Pancreas (tissue), 10 donors: ENCODE measurements around the gene TOM1. TPM values are rescaled to one million over a fixed set of nuclear protein-coding genes. Genes with fewer than 3 reads are reported as not detected.

Experiments
- ATAC-seq, 4 donors: fragments of 200-7000 bp; cut with Tn5 transposase; one replicate each; pipeline versions ENCODE4 v1.8.0 to v1.9.1; 2020; ENCODE audit warnings: mild to moderate bottlenecking in 4 of 4, moderate library complexity in 4 of 4
- DNase-seq, 6 donors: peaks; one replicate each; pipeline ENCODE4 v3.0.0-alpha.2; 2020
- FAIRE-seq: peaks from 2 replicates; lab custom pipeline; 2012; peaks lifted over from hg19 to GRCh38; lab: Jason Lieb, UNC
- H3K27ac ChIP-seq, 4 donors: fragments of 200-600 bp; sonication (generic); 1 replicate in 3 of 4; 2 replicates in 1 of 4; pipeline versions ENCODE4 v1.5.0 to v1.8.0; 2020
- H3K27me3 ChIP-seq, 4 donors: fragments of 200-600 bp; one replicate each; pipeline ENCODE4 v1.8.0; 2021
- H3K36me3 ChIP-seq, 3 donors: fragments of 200-600 bp; sonication (generic) in 1 of 3; one replicate each; pipeline versions ENCODE4 v1.5.0 to v1.8.0; 2020 to 2021
- H3K4me1 ChIP-seq, 3 donors: fragments of 200-600 bp; one replicate each; pipeline ENCODE4 v1.8.0; 2021
- H3K4me3 ChIP-seq, 4 donors: fragments of 200-600 bp; sonication (generic) in 2 of 4; one replicate each; pipeline versions ENCODE4 v1.5.0 to v1.8.0; 2020 to 2021
- H3K9me3 ChIP-seq, 4 donors: fragments of 200-600 bp; one replicate each; pipeline ENCODE4 v1.8.0; 2021
- WGBS, 2 donors: extraction: QIAGEN DNeasy Blood & Tissue Kit; methylation state at CpG; one replicate each; pipeline ENCODE4 v1.1.7; 2013; 5-methylcytosine and 5-hydroxymethylcytosine counted together
- intact Hi-C, 3 donors: fragments of 100-400 bp; cut with DNase I; formaldehyde crosslinking; loops; one replicate each; pipeline versions ENCODE4 v1.11.1 to v1.14.2; 2022
- polyA plus RNA-seq, 2 donors: library from polyadenylated mRNA; stranded (reverse); fragments of 200-250 nt; gene quantifications; one replicate each; pipeline ENCODE4 v1.2.3, GENCODE V29; 2013
- total RNA-seq, 6 donors: library from RNA; stranded (reverse); fragmentation: NEBNext Ultra II Directional in 4 of 6; extraction: Animal tissue kit (Norgen Biotek cat#: 25700) in 4 of 6; gene quantifications; one replicate each; pipeline versions ENCODE4 v1.2.1 to v1.2.4, GENCODE V29; 2021 to 2023
- TF ChIP-seq, protein P1 (sequence below), 4 donors: fragments of 200-600 bp; sonication (generic) in 3 of 4; IDR thresholded peaks; one replicate each; pipeline versions ENCODE4 v1.5.0 to v1.8.0; 2021; ENCODE audit warnings: antibody characterized with exemption in 4 of 4
- donor health status: healthy with polysubstance abuse.
- donor health status: DM: no; HTN: no; CAD: no; lungs with moderate emphysema.
- donor health status: DM: no; HTN: no; CAD: no.
- donor health status: control.
- donor health status: control.
- donor health status: Bipolar disorder and iron deficiency.
- donor health status: DM: yes; HTN: yes; CAD: no.
- donor health status: DM: no; HTN: no; CAD: no.
- donor health status: DM: no; HTN: no; CAD: no.
- donor health status: DM: yes; HTN: yes; CAD: no.

The TOM1 gene
- total and polyA plus RNA-seq, 8 donors: 18.4 to 33.7 (median 21.0) TPM

DNA sequence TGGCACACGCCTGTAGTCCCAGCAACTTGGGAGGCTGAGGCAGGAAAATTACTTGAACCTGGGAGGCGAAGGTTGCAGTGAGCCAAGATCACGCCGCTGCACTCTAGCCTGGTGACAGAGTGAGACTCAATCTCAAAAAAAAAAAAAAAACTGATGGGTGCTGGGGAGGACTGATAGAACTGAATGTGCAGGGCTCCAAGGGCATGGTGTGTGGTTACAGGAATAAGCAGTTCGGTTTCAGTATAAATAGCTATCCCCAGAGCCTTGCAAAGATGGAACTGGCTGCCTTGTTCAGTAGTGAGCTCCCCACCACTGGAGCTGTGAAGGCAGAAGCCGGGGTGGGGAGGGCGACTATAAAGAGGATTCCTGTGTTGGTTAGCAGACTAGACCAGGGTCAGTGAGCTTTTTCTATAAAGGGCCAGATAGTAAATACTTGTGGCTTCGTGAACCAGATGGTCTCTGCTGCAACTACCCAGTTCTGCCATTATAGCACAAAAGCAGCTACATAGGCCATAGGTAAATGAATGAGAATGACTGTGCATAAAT is 5.9 kb downstream of the TOM1 start:
- Histone ChIP-seq H3K27me3 (no peaks in the 10 kb centered on the region), H3K9me3 (no peaks in the 10 kb centered on the region), H3K36me3 (no peaks in the 10 kb centered on the region), H3K4me3 (no peak overlapping the region), H3K4me1 (peaks cover 0 to 11% (median 0%) of the 10 kb centered on the region in 3 donors), H3K27ac (no peak overlapping the region)
- 82 to 93% methylated on average over 8 of the region's 8 CpGs for WGBS, 2 donors
- DNase-seq (no peak), FAIRE-seq (no peak), ATAC-seq (no peak)
- TF ChIP-seq, protein P1, sequence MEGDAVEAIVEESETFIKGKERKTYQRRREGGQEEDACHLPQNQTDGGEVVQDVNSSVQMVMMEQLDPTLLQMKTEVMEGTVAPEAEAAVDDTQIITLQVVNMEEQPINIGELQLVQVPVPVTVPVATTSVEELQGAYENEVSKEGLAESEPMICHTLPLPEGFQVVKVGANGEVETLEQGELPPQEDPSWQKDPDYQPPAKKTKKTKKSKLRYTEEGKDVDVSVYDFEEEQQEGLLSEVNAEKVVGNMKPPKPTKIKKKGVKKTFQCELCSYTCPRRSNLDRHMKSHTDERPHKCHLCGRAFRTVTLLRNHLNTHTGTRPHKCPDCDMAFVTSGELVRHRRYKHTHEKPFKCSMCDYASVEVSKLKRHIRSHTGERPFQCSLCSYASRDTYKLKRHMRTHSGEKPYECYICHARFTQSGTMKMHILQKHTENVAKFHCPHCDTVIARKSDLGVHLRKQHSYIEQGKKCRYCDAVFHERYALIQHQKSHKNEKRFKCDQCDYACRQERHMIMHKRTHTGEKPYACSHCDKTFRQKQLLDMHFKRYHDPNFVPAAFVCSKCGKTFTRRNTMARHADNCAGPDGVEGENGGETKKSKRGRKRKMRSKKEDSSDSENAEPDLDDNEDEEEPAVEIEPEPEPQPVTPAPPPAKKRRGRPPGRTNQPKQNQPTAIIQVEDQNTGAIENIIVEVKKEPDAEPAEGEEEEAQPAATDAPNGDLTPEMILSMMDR (IDR thresholded peaks at IDR 0.05): no peak
- intact Hi-C loops: no loop called here

DNA sequence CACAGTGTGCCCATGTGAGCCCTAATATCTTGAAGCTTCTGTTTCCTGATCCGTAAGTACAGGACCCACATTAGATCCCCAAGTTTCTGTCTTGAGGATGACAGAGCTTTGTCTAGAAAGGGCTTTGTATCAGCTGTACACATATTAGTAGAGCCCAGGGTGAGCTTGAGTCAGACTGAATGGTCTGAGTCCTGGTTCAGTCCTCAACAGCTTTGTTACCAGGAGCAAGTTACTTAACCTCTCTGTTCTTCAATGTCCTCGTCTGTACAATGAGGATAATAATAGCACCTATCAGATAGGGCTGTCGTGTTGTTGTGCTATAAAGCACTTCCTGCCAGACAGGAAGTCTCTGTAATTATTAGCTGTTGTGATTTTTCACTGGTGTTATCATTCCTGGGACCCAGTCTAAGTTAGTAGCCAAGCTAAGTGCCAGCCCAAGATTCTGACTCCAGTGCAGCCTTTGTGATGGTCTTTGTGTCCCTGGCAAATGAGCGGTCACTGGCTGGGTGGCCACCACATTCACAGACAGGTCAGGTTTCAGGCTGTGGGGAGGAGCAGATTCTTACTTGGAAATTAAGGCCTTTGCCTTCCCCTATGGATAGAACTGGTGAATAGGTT is 6.8 kb downstream of the TOM1 start:
- no peak for FAIRE-seq
- no peaks in the 10 kb centered on the region for H3K9me3 ChIP-seq

DNA sequence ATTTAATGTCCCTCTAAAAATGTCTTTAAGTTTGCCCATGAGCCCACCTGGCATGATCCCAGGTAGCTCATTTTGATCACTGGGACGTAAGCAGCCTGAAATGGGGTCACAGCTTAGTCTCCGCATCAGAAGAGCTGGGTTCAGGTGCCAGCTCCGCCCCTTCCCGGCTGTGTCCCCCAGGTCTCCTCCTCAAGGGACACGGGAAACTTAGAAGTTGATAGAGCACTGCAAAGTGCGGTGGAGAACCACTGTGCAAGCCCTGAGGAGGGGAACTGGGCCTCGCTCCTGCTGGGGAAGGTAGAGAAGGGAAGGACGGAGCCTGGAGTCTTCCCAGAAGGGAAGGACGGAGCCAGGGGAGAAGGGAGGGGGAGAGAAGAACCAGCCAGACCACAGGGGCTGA is 7.7 kb downstream of the TOM1 start:
- no peak for FAIRE-seq
- Histone ChIP-seq H3K4me3 (no peak overlapping the region), H3K9me3 (no peaks in the 10 kb centered on the region), H3K27me3 (no peaks in the 10 kb centered on the region), H3K4me1 (peaks cover 1 to 7% (median 3%) of the 10 kb centered on the region in 3 donors), H3K27ac (no peak overlapping the region), H3K36me3 (no peaks in the 10 kb centered on the region)
- ATAC-seq: no peak
- TF ChIP-seq, protein P1 (IDR thresholded peaks at IDR 0.05): no peak
- DNase-seq: no peak
- 86 to 87% methylated on average over 9 of the region's 9 CpGs for WGBS, 2 donors
- intact Hi-C loops: no loop called here

More for the DNA sequence above, 6.8 kb downstream of the TOM1 start:
- Histone ChIP-seq H3K27ac (no peak overlapping the region), H3K4me1 (peaks cover 0 to 6% (median 0%) of the 10 kb centered on the region in 3 donors), H3K27me3 (no peaks in the 10 kb centered on the region), H3K4me3 (no peak overlapping the region), H3K36me3 (no peaks in the 10 kb centered on the region)
- intact Hi-C loops: no loop called here
- TF ChIP-seq, protein P1 (IDR thresholded peaks at IDR 0.05): no peak
- DNase-seq (no peak), ATAC-seq (no peak)
- 55 to 56% methylated on average over 4 of the region's 4 CpGs for WGBS, 2 donors

DNA sequence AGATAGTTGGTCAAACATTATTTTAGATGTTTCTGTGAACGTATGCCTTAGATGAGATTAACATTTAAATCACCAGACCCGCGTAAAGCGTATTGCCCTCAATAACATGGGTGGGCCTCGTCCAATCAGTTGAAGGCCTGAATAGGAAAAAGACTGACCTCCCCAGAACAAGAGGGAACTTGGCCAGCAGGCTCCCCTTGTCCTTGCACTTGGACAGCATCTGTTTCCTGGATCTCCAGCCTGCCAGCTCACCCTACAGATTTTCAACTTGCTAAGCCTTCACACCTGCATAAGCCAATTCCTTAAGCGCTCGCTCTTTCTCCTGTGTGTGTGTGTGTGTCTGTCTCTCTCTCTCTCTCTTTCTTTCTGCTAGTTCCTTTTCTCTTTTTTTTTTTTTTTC is 8.2 kb downstream of the TOM1 start:
- Histone ChIP-seq H3K27me3 (no peaks in the 10 kb centered on the region), H3K36me3 (no peaks in the 10 kb centered on the region), H3K9me3 (no peaks in the 10 kb centered on the region), H3K4me3 (no peak overlapping the region), H3K4me1 (peaks cover 5 to 12% (median 7%) of the 10 kb centered on the region in 3 donors), H3K27ac (no peak overlapping the region)
- WGBS, 2 donors: 86 to 87% methylated on average over 7 of the region's 7 CpGs
- TF ChIP-seq, protein P1 (IDR thresholded peaks at IDR 0.05): no peak
- FAIRE-seq (no peak), ATAC-seq (no peak), DNase-seq (no peak)
- intact Hi-C loops: no loop called here

DNA sequence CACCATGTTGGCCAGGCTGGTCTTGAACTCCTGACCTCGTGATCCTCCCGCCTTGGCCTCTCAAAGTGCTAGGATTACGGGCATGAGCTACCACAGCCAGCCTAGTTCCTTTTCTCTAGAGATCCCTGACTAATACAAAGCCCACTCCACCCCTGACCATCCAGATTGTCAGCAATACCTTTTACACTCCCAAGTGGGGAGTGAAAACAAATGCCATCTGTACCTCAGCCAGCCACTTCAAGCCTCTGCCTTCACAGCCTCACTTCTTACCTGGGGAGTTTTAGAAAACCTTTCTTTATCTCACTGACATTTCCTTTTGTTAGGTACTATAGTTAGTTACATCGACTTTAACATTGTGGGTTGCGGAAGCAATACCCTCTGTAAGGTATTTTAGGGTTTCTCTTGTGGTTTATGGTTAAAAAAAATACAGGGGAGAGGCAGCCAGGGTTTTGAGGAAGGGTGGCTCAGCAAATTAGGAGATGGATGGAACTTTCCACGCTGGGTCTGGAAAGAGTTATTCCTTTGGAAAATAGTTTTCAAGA is 8.9 kb downstream of the TOM1 start:
- H3K27me3 ChIP-seq: no peaks in the 10 kb centered on the region
- H3K36me3 ChIP-seq: no peaks in the 10 kb centered on the region
- intact Hi-C loops: no loop called here
- TF ChIP-seq, protein P1 (IDR thresholded peaks at IDR 0.05): no peak
- H3K4me3 ChIP-seq: no peak overlapping the region
- FAIRE-seq (no peak), ATAC-seq (no peak), DNase-seq (no peak)
- no peaks in the 10 kb centered on the region for H3K9me3 ChIP-seq
- peaks cover 5 to 19% (median 7%) of the 10 kb centered on the region in 3 donors for H3K4me1 ChIP-seq
- no peak overlapping the region for H3K27ac ChIP-seq
- WGBS, 2 donors: 89 to 90% methylated on average over 6 of the region's 6 CpGs
